Keratinocyte (primary cell): ENCODE measurements around the gene GID4. TPM values are rescaled to one million over a fixed set of nuclear protein-coding genes. Genes with fewer than 3 reads are reported as not detected.

Experiments
- DNase-seq: peaks from one replicate; pipeline ENCODE4 v3.0.0-alpha.2; 2011; ENCODE audit warnings: low read depth, missing footprints, low spot score
- FAIRE-seq: peaks from 2 replicates; lab custom pipeline; 2011; peaks lifted over from hg19 to GRCh38; lab: Jason Lieb, UNC
- H2AFZ ChIP-seq: 2 replicates; pipeline ENCODE4 v1.6.0; 2012; ENCODE audit warnings: low read length, control low read depth, inconsistent platforms; ENCODE audit not compliant: control insufficient read depth
- H3K27ac ChIP-seq: 2 replicates; pipeline ENCODE4 v1.5.1; 2011; ENCODE audit warnings: low read length; ENCODE audit not compliant: control insufficient read depth, insufficient read depth
- H3K27me3 ChIP-seq: 3 replicates; pipeline ENCODE4 v1.6.0; 2011; ENCODE audit warnings: low read length; ENCODE audit not compliant: control insufficient read depth, insufficient read depth; ENCODE audit errors: extremely low read depth
- H3K36me3 ChIP-seq, 2 experiments: 2 replicates in 1 of 2; 3 replicates in 1 of 2; pipeline ENCODE4 v1.5.1; 2011; ENCODE audit warnings: low read length in 2 of 2, mild to moderate bottlenecking in 1 of 2; ENCODE audit not compliant: control insufficient read depth in 2 of 2, insufficient read depth in 2 of 2; ENCODE audit errors: extremely low read depth in 1 of 2
- H3K4me1 ChIP-seq: 3 replicates; pipeline ENCODE4 v1.5.1; 2011; ENCODE audit warnings: low read length; ENCODE audit not compliant: control insufficient read depth, insufficient read depth; ENCODE audit errors: extremely low read depth
- H3K4me2 ChIP-seq: 3 replicates; pipeline ENCODE4 v1.6.0; 2011; ENCODE audit warnings: low read depth, low read length; ENCODE audit not compliant: control insufficient read depth, insufficient read depth; ENCODE audit errors: extremely low read depth
- H3K4me3 ChIP-seq, 3 experiments: fragments of 200-600 bp in 1 of 3; sonication (generic) in 1 of 3; 2 replicates in 2 of 3; 3 replicates in 1 of 3; pipeline ENCODE4 v1.5.1; 2011 to 2016; ENCODE audit warnings: low read length in 3 of 3, mild to moderate bottlenecking in 3 of 3, control low read depth in 2 of 3, inconsistent platforms in 1 of 3, low read depth in 1 of 3, mixed read lengths in 1 of 3, mixed run types in 1 of 3, moderate library complexity in 1 of 3; ENCODE audit not compliant: control insufficient read depth in 2 of 3, insufficient read depth in 2 of 3; ENCODE audit errors: extremely low read depth in 1 of 3
- H3K79me2 ChIP-seq: 2 replicates; pipeline ENCODE4 v1.6.0; 2012; ENCODE audit warnings: low read length; ENCODE audit not compliant: control insufficient read depth, insufficient read depth
- H3K9ac ChIP-seq: 3 replicates; pipeline ENCODE4 v1.6.0; 2011; ENCODE audit warnings: low read length; ENCODE audit not compliant: control insufficient read depth, insufficient read depth; ENCODE audit errors: extremely low read depth
- H3K9me1 ChIP-seq: 3 replicates; pipeline ENCODE4 v1.6.0; 2011; ENCODE audit warnings: low read length; ENCODE audit not compliant: control insufficient read depth, insufficient read depth; ENCODE audit errors: extremely low read depth
- H3K9me3 ChIP-seq: 2 replicates; pipeline ENCODE4 v1.5.1; 2012; ENCODE audit warnings: low read depth, low read length; ENCODE audit not compliant: control insufficient read depth
- H4K20me1 ChIP-seq: 3 replicates; pipeline ENCODE4 v1.6.0; 2011; ENCODE audit warnings: low read length; ENCODE audit not compliant: control insufficient read depth, insufficient read depth; ENCODE audit errors: extremely low read depth
- EZH2 ChIP-seq: IDR thresholded peaks from one replicate; pipeline ENCODE4 v1.6.1; 2012; ENCODE audit warnings: inconsistent platforms, mild to moderate bottlenecking, low read length, moderate library complexity
- dilution Hi-C: fragments of 300-500 bp; cut with MboI; formaldehyde crosslinking; loops from one replicate; pipeline ENCODE4 v1.7.0; 2020; ENCODE audit warnings: low sequenced_read_pairs; ENCODE audit not compliant: extremely low pct_ligation_motif_present
- polyA plus RNA-seq, 5 experiments: library from polyadenylated mRNA; depleted of rRNA in 3 of 5; stranded (reverse) in 3 of 5; stranded (forward) in 1 of 5; unstranded in 1 of 5; fragments of >200 nt; gene quantifications; 1 replicate in 1 of 5; 2 replicates in 3 of 5; 3 replicates in 1 of 5; pipeline versions ENCODE4 v1.2.1 to v1.2.3, GENCODE V29; 2011 to 2012; ENCODE audit warnings: missing spikeins in 2 of 5, low read depth in 1 of 5, low replicate concordance in 1 of 5
- TF ChIP-seq, protein P1 (sequence below), 3 experiments: IDR thresholded peaks in 1 of 3; conservative IDR thresholded peaks in 1 of 3; optimal IDR thresholded peaks in 1 of 3; 2 replicates in 2 of 3; 3 replicates in 1 of 3; pipeline versions ENCODE3 to v1.5.1; 2011; ENCODE audit warnings: low read length in 3 of 3, mild to moderate bottlenecking in 3 of 3, moderate library complexity in 2 of 3, control low read depth in 1 of 3, inconsistent platforms in 1 of 3; ENCODE audit not compliant: insufficient read depth in 2 of 3; ENCODE audit errors: extremely low read depth in 1 of 3

GID4 gene
- polyA plus RNA-seq, 1 donor (not counting 4 experiments of a cell fraction or from before 2014, with no cell fraction given), result 16.8 TPM

DNA sequence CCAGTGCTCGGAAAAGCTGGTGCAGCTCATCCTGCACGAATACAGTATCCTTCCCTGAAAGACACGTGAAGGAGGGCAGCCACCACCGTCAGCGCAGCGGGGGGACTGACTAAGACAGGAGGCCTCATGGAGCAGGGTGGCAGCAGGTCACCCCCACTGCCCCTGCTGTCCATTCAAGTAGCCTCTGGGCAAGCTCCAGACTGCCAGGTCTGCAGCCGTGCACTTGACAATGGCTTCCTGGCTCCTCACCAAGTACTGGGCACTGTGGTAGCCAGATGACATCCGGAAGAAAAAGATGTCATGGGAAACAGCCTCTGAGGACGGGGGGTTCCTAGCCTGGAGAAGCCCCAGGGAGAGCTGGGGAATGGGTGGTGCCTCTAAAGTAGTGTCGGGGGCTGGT is 61.4 kb downstream of the GID4 start:
- Histone ChIP-seq H3K9me3 (no peaks in the 10 kb centered on the region), H3K27me3 (no peaks in the 10 kb centered on the region), H3K9ac (no peak overlapping the region), H3K79me2 (peaks cover 4% of the 10 kb centered on the region), H3K4me3 (no peak overlapping the region), H3K4me1 (no peaks in the 10 kb centered on the region), H3K36me3 (peaks cover 33 to 57% of the 10 kb centered on the region in 2 experiments), H3K27ac (no peak overlapping the region), H2AFZ (no peak overlapping the region), H3K9me1 (no peaks in the 10 kb centered on the region), H3K4me2 (no peak overlapping the region), H4K20me1 (no peaks in the 10 kb centered on the region)
- TF ChIP-seq, protein P1, sequence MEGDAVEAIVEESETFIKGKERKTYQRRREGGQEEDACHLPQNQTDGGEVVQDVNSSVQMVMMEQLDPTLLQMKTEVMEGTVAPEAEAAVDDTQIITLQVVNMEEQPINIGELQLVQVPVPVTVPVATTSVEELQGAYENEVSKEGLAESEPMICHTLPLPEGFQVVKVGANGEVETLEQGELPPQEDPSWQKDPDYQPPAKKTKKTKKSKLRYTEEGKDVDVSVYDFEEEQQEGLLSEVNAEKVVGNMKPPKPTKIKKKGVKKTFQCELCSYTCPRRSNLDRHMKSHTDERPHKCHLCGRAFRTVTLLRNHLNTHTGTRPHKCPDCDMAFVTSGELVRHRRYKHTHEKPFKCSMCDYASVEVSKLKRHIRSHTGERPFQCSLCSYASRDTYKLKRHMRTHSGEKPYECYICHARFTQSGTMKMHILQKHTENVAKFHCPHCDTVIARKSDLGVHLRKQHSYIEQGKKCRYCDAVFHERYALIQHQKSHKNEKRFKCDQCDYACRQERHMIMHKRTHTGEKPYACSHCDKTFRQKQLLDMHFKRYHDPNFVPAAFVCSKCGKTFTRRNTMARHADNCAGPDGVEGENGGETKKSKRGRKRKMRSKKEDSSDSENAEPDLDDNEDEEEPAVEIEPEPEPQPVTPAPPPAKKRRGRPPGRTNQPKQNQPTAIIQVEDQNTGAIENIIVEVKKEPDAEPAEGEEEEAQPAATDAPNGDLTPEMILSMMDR (optimal IDR thresholded peaks at IDR 0.05 in 1 of 3, IDR thresholded peaks at IDR 0.05 in 1 of 3, conservative IDR thresholded peaks at IDR 0.05 in 1 of 3; ENCODE audit: extremely low read depth in 1 of 3, insufficient read depth in 2 of 3, low read length in 3 of 3), result no peak
- TF ChIP-seq EZH2, result no peak
- DNase-seq, result no peak
- no peak for FAIRE-seq
- dilution Hi-C loops, result no loop called here

DNA sequence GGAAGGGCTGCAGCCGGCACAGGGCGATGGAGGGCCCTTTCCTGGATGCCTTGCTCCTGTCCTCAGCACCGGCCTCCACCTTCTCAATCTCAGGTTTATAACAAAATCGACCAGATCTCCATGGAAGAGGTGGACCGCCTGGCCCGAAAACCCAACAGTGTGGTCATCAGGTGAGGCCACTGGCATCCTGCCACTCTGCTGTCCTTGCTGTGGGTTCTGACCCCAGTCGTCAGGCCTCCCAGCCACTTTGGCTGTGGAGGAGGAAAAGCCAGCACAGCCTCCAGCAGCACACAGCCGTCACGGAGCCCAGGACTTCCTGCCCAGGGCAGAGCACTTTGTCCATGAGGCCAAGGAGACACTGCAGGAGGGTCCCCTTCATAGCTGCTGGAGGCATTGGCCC is 62.6 kb downstream of the GID4 start:
- TF ChIP-seq, protein P1 (optimal IDR thresholded peaks at IDR 0.05 in 1 of 3, IDR thresholded peaks at IDR 0.05 in 1 of 3, conservative IDR thresholded peaks at IDR 0.05 in 1 of 3; ENCODE audit: extremely low read depth in 1 of 3, insufficient read depth in 2 of 3, low read length in 3 of 3), result no peak
- TF ChIP-seq EZH2, result no peak
- Histone ChIP-seq H3K9me1 (no peaks in the 10 kb centered on the region), H4K20me1 (no peaks in the 10 kb centered on the region), H3K4me1 (no peaks in the 10 kb centered on the region), H3K9me3 (no peaks in the 10 kb centered on the region), H3K4me3 (no peak overlapping the region), H3K4me2 (no peak overlapping the region), H3K27me3 (no peaks in the 10 kb centered on the region), H3K79me2 (peaks cover 1% of the 10 kb centered on the region), H2AFZ (no peak overlapping the region), H3K27ac (no peak overlapping the region), H3K9ac (no peak overlapping the region), H3K36me3 (peaks cover 26 to 57% of the 10 kb centered on the region in 2 experiments)
- no peak for FAIRE-seq
- dilution Hi-C loops, result no loop called here
- no peak for DNase-seq
